GM21723 (cell line): ENCODE data around the gene TRIM2.

Source experiments
- ATAC-seq: cut with Tn5 transposase; IDR thresholded peaks from one replicate; pipeline ENCODE4 v1.9.1; 2021; ENCODE audit warnings: mild to moderate bottlenecking, moderate library complexity; ENCODE audit not compliant: unreplicated experiment

The TRIM2 gene

DNA sequence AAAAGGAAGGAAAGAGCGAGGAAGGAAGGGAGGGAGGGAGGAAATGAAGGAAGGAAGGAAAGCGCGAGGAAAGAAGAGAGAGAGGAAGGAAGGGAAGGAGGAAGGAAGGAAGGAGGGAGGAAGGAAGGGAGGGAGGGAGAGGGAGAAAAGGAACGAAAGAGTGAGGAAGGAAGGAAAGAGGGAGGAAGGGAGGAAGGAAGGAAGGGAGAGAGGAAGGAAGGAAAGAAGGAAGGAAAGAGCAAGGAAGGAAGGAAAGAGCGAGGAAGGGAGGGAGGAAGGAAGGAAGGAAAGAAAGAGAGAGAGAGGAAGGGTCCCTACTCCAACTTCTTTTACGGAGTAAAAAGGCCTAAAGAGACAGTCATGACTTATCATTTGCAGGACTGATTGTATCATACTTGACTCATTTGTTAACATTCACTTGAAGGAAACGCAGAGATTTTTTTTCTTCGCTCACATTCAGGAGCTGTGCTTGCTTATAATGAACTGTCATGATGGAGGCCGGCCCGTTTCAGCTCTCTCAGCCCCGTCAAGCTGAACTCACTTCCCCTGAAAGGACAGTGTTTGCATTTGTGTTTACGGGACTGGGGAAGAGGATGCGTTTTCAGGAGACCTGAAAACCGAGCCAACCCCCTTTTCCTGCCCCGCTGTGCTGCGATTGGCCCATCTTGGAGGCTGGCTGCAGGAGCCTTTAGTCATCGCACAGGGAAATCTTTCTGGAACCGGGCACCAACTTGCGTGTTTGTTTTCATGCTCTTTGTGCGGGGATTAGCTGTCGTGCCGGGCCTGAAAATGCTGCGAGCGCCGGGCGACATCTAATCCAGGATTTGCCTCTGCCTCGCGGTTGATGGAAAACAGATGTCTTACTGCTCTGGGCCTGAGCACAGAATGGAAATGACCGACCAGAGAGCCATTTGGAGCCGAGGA, 17.8 kb downstream of the TRIM2 start:
- ATAC-seq, result peak; percentile 34

DNA sequence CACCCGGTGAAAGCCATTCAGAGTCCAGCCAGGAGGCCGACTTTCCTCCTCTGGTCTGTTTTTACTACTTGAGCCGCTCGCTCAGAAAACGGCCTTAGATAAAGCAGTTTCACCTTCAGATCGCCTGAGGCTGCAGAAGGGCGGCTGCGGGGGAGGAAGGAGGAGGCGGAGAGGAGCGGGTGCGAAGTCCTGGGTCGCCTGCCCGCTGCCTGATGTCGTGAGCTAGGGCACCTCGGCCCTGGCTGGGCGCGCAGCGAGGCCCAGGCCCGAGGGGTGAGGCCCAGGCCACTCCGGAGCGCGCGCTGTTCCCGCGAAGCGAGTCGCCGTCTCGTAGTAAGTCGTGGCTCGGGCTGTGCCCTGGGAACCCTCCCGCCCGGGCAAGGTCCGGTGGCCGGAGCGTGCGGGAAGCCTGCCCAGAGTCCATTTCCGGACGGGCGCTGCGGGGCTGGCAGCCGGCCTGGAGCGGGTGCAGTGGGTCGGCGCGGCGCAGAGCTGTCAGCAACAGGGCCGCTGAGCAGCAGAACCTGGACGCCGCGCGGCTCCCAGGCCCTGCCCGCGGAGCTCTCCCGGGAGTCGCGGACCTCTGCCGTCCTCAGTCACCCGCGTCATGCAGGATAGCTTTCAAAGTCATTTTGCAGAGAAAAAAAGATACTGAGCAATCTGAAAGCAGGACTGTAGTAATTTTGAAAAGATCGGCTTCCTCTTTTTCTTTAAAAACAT, 18.6 kb downstream of the TRIM2 start:
- ATAC-seq, result peak; percentile 73

DNA sequence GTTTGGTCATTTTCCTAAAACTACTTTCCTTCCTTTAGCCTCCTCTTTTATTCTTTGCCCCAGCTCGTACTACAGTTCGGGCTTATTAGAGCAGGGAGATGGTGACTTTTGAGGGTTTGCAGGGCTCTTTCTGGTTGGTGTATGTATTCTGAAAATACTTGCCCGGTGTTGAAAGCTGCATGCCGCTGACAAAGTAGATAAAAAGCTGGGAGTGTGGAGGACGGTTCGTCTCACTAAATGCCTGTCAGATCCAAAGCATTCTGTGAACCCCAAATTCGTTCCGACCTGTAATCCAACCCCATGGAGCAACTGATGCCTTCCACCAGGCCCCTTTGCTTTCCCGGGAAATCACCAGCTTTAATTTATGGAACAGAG, 19.2 kb downstream of the TRIM2 start:
- no peak for ATAC-seq

DNA sequence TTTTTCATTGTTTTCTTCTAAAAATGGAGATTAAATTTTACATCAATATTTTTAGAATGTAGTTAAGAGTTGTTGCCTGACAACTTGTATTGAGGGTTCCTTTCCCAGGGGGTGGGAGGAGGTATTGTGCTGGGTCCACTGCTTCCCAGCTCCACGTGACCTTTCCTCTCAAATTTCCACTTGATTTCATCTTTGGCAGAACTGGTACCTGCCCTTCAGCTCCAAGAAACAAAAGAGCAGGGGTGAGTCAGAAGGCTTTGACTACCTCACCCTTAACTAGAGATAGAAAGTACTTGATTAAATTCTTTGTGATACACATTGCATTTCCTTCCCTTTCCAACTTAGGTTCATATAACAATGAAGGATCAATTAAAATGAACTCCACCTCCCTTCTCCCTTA, 19.7 kb downstream of the TRIM2 start:
- ATAC-seq, result no peak

DNA sequence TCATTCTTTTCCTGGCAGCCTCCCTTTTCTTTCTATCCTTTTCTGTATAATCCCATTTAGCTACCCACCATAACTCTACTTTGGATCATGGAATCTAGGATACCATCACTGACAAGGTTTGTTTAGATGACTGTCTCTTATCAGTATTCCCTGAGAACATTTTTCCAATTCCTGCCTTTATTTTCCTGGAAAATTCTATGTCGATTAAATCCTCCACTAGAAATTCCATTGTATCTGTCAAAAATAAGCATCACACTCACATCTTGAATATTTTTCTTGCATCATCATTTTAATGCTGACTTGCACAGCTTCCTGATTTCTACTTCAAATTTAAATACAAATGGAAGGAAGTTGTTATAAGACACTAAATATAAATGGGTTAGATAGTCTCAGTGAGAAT, 20.2 kb downstream of the TRIM2 start:
- ATAC-seq, result no peak

DNA sequence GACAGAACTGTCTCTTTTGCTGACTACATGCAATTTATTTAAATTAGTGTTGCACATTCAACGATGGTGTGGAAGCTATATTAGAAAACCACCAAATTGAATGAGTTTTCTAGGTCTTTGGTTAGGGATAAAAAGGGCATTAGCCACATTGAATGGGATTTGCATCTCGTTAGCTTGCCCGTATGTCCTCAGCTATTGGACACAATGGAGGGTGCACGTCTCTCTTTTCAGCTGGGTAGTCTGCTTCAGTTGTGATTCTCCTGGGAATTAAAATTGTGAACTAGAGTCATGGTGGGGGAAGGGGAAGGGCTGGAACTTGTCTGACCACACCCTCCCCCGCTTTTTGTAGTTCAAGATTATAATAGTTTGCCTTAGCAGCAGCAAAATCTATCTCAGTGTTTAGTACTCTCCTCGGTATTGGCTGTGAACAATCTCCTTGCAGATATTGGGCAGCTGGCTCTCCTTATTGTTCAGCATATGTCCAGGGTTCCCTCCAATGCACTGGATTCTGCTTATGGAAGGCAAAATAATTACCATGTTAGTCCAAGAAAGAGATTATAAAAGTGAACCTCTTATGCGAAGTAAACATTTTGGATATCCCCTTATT, 23.3 kb downstream of the TRIM2 start:
- no peak for ATAC-seq

DNA sequence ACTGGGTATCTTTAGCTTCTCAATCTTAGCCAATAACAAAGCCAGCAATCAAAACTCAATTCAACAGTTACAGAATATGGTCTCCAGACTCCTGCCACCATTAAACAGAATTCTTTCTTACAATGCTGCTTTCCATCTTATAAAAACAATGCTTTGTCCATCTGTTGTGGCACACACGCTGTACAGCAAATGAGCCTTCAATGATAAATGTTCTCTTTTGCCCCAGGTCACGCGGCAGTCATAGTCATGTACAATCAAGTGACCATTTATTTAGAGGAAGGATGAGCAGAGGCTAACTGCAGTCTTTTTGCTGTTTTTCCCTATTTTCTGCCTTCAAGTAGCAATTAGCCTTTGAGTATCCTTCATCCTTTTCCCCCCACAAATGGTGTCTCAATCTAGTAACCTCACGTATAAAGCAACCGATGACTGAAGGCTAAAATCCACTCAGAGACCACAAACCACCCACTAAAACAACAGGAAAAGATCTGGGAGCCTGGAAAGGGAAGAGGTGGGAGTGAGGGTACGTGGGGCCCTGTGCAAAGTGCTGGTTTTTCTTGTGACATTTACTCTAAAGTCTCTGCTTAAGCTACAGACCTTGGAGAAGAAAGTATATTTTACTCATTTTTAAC, 24.4 kb downstream of the TRIM2 start:
- no peak for ATAC-seq

DNA sequence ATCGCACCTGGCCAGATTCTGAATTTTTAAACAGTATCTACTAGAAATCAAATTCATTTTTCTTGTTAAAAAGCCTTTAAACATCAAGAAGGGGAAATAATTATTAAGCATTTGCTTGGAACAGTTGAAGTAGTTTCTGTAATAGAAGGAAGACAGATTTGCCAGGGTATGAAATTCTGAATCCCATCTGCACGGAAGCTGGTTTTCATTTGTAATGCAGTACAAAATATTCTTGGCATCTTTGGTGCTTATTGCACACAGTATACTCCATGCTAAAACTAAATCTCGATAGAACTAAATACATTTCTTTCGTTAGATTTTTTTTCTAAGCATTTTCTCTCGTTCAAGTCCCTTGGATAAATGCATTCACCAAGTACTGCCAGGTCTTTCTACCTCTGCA, 25.3 kb downstream of the TRIM2 start:
- ATAC-seq, result no peak

DNA sequence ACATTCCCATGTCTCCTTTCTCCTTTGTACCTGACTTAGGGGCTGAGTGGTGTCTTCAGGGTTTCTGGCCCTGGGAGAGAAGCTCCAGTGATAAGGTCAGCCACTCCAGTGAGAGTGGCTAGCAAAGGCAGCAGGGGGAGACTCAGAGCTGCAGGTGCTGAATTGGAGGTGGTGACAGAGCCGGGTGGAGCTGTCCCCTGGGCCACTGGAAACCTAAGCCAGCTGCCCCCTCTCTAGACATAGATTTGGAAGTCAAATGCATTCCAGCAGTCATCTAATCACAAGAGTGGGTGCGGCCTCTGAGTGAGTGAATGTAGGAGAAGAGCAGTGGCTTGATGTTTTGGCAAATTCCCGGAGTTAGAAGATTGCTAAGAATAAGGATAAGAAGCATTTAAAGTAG, 28.5 kb downstream of the TRIM2 start:
- ATAC-seq, result no peak

DNA sequence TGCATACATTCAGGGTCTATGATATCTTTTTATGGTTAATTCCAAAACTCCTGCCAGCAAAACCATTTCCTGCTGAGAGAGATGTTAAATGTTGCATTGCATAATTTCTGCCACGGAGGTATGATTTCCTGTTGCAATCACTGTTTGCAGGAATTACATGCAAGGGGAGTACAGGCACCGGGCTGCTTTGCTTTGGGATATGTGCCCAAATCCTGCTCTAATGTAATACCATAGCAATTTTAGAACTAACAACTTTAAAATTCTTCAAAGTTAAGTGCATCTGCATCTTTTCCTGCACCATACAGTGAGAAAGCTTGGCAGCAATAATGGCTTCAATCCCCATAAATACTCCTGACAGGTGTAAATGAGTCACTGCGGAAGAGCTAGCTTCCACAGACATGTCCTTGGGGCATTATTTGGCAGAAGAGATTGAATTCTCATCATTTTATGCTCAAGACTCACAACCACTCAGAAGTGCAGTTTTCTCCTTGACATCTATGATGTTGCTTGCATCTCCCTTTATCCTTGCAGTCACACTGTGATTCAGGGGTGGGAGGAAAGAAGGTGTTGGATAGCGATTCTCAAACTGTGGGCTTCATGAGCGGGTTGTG, 29.6 kb downstream of the TRIM2 start:
- ATAC-seq, result no peak

DNA sequence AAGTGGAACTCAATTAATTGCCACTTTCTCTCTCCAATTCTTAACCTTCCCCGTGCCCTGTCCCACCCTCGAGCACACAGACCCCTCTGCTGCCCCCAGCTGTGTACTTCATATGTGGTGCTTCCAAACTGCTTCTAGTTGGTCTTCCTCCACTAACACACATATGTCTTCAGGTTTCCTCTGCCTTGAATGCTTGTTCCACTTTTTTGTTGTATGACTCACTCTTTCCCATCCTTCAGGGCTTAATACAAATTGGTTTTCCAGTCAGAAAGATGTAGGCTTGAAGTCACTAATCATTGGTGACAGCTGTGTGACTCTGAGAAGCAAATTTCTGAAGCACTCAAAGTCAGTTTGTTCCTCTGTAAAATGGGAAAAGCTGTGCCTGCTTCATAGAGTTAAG, 30.6 kb downstream of the TRIM2 start:
- ATAC-seq, result no peak

DNA sequence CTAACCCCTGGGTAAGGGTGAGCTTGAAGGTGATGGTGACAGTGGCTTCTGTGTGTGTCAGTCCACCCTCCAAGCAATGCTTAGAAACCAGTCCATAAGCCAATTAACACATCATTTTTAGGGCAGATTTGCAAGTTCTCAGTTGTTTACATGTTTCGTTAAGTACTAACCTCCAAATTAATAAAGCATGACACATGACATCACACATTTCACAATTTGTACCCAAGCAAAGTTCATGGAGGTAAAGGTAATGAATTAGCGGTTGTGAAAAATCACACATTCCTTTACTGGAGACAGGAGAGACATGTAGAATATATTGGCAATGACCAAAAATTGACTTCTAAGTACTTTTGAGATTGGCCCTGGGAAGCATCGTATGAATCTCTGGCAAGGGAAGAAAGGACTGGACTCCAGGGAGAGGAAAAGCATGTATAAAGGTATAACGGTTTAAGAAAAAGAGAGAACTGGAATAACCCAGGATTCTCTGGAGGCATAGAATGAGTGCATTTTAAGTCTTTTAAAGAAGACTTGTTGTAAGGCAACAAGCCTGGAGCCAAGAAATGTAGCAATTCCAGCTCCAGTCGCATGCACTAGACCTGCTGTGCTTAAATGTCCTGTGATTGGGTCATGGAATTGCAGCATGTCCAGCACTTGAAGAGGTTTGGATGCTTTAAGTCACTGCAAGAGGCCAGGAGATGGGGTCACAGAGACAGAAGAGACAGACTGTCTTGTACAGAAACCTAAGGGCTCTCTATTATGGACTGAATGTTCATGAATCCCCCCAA, 34.1 kb downstream of the TRIM2 start:
- ATAC-seq, result no peak

DNA sequence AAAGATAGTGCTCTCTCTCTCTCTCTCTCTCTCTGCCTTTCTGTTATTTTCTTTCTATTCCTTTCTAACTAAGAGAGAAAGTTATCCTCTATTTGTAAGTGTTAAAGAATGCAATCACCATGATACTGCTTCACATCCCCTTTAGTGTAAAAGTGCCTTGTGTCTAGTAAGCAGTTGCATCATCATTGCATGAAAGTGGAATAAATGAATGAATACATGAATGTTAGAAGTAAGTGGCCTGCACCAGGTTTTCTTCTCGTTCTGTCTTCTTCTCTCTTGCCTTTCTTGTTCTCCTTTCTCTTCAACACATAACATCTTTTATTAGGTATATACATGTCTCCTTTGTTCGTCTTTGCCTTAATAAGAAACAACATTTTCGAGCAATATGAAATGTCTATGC, 35.2 kb downstream of the TRIM2 start:
- ATAC-seq, result no peak

DNA sequence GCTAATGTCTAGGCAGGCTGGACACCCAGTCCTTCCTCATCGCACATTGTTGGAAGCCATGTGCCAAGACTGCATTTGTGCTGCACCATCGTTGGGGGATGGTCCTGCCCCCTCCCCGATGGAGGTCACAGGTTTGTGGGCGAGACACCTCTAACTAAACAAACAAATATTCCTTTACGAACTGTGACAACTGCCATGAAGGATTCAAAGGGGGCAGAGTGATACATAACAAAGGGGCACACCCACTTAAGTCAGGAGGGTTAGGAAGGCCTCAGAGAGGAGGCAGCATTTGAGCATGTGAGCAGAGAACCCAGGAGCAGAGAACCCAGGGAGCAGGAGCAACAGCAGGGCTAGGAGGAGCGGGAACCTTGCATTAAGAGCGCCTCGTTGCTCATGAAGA, 37.1 kb downstream of the TRIM2 start:
- ATAC-seq, result no peak

DNA sequence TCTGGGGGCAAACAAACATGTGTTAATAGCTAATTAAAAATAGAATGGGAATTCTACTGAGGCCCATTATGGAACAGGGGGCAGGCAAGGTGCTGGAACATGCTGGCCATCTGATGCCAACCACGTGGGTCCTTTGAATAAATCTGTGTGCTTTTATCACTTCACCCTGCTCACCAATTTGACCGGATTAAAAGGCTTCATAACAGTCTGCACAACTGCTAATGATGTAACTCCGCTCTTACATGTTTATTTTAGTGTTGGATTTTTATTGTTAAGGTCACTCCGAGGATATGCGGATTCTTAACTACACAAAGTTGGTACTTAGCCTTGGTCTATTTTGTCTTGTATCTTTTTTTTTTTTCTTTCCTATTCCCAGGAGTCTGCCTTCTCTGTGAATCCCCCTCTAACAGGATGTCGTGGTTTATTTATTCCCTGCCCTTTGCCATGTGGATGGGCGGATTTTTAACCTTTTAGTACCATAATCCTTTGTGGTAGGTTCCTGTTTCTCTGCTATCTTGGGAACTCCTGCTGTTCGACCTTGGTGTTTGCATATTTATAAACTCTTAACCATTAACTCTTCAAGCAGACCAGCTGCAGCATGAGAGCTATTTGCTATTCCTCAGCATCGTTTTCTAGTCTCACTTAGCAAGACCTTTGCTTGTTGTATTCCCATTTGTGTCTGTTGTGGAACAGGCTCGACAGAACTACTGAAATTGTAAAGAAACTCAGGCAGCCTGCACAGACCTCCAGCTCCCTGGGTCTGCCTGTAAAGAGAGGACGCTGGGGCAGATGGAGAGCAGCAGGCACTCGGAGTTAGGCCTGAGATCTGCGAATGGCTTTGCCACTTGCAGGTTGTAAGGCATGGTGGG, 38.0 kb downstream of the TRIM2 start:
- no peak for ATAC-seq

DNA sequence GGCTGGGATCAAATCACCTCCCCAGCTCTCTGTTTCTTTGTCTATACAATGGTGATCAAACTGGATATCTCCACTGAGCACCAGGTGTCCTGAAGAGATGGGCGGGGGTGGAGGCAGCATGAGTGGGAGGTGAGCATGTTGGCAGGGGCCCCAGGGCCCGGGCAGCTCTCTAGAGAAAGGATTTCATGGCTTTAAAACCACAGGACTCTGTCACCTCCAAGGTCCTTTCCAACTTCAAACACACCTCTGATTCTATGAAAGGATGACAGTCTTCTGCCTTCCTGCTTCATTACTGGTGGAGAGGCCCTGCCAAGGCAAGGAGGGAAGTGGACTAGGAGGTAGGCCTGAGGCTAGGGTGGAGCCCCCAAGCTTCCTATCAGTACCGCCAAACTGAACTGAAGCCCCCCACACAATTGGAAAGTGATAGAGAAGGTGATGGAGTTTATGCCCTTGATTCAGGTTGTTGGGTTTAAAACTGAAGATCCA, 38.6 kb downstream of the TRIM2 start:
- ATAC-seq, result no peak

DNA sequence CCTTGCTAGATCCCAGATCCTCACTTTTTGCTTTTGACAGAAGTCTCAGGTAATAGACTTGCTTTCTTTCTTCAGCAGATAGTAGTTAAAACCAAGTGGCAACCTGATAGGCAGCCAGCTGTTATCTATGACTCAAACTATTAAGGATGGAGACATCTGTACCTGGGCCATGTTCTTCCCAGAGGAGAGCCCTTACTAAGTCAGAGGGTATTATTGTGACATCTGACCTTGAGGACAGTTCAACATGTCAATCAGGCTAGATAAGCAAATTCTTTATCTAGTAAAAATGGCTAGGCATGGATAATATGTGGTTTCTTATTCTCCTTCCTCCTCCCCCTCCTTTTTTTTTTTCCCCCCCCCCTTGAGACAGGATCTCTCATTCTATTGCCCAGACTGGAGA, 39.2 kb downstream of the TRIM2 start:
- ATAC-seq, result no peak

DNA sequence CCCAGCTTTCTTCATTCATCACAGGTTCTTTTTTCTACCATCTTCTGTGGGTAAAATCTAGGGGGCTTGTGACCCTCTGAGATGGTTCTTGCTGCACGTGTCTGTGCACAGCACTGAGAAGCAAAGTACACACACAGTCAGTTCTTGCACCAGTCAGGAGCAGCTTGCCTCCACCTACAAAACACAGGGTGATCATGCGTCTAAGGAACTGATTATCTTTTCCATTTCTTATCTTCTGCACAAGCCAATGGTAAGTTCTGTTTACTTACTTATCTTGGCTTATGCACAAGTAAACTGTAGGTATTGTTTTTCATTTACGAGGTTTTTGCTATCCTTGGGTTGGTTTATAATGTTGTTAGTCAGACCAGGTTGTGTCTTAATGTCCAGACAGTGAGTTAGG, 40.7 kb downstream of the TRIM2 start:
- no peak for ATAC-seq

DNA sequence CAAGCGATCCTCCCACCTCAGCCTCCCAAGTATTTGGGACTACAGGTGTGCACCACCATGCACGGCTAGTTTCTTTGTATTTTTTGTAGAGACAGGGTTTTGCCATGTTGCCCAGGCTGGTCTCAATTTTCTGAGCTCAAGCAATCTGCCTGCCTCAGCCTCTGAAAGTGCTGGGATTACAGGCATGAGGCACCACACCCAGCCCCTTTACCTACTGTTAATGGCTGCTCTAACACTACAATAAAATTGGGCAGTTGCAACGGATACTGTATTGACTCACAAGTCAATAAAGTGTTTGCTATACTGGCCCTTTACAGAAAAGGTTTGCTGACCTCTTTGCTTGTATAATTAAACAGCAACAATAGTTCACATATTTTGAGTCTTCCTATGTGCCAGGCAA, 41.5 kb downstream of the TRIM2 start:
- ATAC-seq, result no peak
